Vagina (tissue), 2 donors: ENCODE results near the gene KLB. TPM values are rescaled to one million over a fixed set of nuclear protein-coding genes. Genes with fewer than 3 reads are reported as not detected.
"Not testable (repeated sequence)": the region's sequence is repeated elsewhere in the genome, so short reads cannot be mapped to it uniquely, and the experiment has no call there.

Source experiments
- DNase-seq, 2 donors: peaks; one replicate each; pipeline ENCODE4 v3.0.0-alpha.2; 2017; ENCODE audit errors: extremely low spot score in 2 of 2
- H3K27ac ChIP-seq: fragments of 200-600 bp; sonication (generic); one replicate; pipeline ENCODE4 v1.5.1; 2019
- H3K27me3 ChIP-seq: fragments of 200-600 bp; sonication (generic); one replicate; pipeline ENCODE4 v1.5.1; 2019
- H3K36me3 ChIP-seq, 2 donors: fragments of 200-600 bp; sonication (generic); one replicate each; pipeline ENCODE4 v1.5.1; 2017 to 2019
- H3K4me1 ChIP-seq: fragments of 200-600 bp; sonication (generic); one replicate; pipeline ENCODE4 v1.5.1; 2019
- H3K4me3 ChIP-seq, 2 donors: fragments of 200-600 bp; sonication (generic); 1 replicate in 1 of 2; 2 replicates in 1 of 2; pipeline ENCODE4 v1.5.1; 2016 to 2019
- H3K9me3 ChIP-seq: fragments of 200-600 bp; sonication (generic); one replicate; pipeline ENCODE4 v1.5.1; 2019
- CTCF ChIP-seq, 3 experiments: fragments of 450-650 bp in 2 of 3; fragments of 200-600 bp in 1 of 3; sonication (generic) in 1 of 3; IDR thresholded peaks; one replicate each; pipeline ENCODE4 v1.5.1; 2017 to 2019; ENCODE audit warnings: antibody characterized with exemption in 3 of 3, mild to moderate bottlenecking in 2 of 3, moderate library complexity in 2 of 3
- POLR2A ChIP-seq, 2 donors: fragments of 450-650 bp; IDR thresholded peaks; one replicate each; pipeline ENCODE4 v1.6.1; 2017; ENCODE audit warnings: antibody characterized with exemption in 2 of 2, mild to moderate bottlenecking in 2 of 2, moderate library complexity in 2 of 2
- POLR2AphosphoS5 ChIP-seq, 2 donors: sonication (generic); formaldehyde crosslinking; IDR thresholded peaks; one replicate each; pipeline ENCODE4 v1.9.0; 2017; ENCODE audit warnings: antibody characterized with exemption in 2 of 2, mild to moderate bottlenecking in 2 of 2, low read depth in 1 of 2; ENCODE audit not compliant: insufficient read depth in 1 of 2
- intact Hi-C: fragments of 100-400 bp; cut with DNase I; formaldehyde crosslinking; loops from one replicate; pipeline ENCODE4 v1.15.1; 2023
- total RNA-seq: library from RNA; depleted of rRNA; stranded (reverse); fragments of >200 nt; gene quantifications from one replicate; pipeline ENCODE4 v1.2.3, GENCODE V29; 2016

Gene KLB
- 1.2 TPM for total RNA-seq

GRCh38 chr4:39406763-39407583 lies at the start of gene KLB:
Gene KLB, plus strand, starts transcription at chr4:39406930. Its CDS starts 20 bp downstream, at chr4:39406950.
- H3K9me3 ChIP-seq = no peaks in the 10 kb centered on the region
- no peak for TF ChIP-seq POLR2A (IDR thresholded peaks at IDR 0.05)
- TF ChIP-seq CTCF (IDR thresholded peaks at IDR 0.05) = no peak
- TF ChIP-seq POLR2AphosphoS5 (IDR thresholded peaks at IDR 0.05; ENCODE audit: insufficient read depth in 1 of 2, low read depth in 1 of 2) = no peak
- no peaks in the 10 kb centered on the region for H3K36me3 ChIP-seq
- H3K4me1 ChIP-seq = no peaks in the 10 kb centered on the region
- no peak within 1 kb of the TSS for H3K27ac ChIP-seq
- DNase-seq = no peak
- H3K27me3 ChIP-seq = no peaks in the 10 kb centered on the region
- no peak within 1 kb of the TSS for H3K4me3 ChIP-seq
- intact Hi-C loops = no loop called here

GRCh38 chr4:39357002-39357401 lies 49.7 kb upstream of the KLB start:
- Histone ChIP-seq H3K27me3 (no peaks in the 10 kb centered on the region), H3K27ac (no peak overlapping the region), H3K4me1 (peaks cover 34% of the 10 kb centered on the region), H3K4me3 (no peak overlapping the region), H3K36me3 (no peaks in the 10 kb centered on the region), H3K9me3 (no peaks in the 10 kb centered on the region)
- no peak for TF ChIP-seq POLR2A (IDR thresholded peaks at IDR 0.05)
- no peak for TF ChIP-seq CTCF (IDR thresholded peaks at IDR 0.05)
- no peak for TF ChIP-seq POLR2AphosphoS5 (IDR thresholded peaks at IDR 0.05; ENCODE audit: insufficient read depth in 1 of 2, low read depth in 1 of 2)
- intact Hi-C loops = no loop called here
- DNase-seq = no peak

- H3K4me1 ChIP-seq = peaks cover 24% of the 10 kb centered on the region
- H3K36me3 ChIP-seq, H3K27me3 ChIP-seq, DNase-seq, H3K9me3 ChIP-seq, H3K27ac ChIP-seq, H3K4me3 ChIP-seq, intact Hi-C loops: not testable (repeated sequence)
These were observed 46.1 kb upstream of the KLB start for GRCh38 chr4:39360611-39361010.

GRCh38 chr4:39362827-39363226 lies 43.9 kb upstream of the KLB start:
- Histone ChIP-seq H3K27ac (no peak overlapping the region), H3K36me3 (no peaks in the 10 kb centered on the region), H3K27me3 (no peaks in the 10 kb centered on the region), H3K9me3 (no peaks in the 10 kb centered on the region), H3K4me1 (peaks cover 15% of the 10 kb centered on the region), H3K4me3 (no peak overlapping the region)
- DNase-seq = no peak
- intact Hi-C loops = no loop called here
- no peak for TF ChIP-seq CTCF (IDR thresholded peaks at IDR 0.05)
- no peak for TF ChIP-seq POLR2A (IDR thresholded peaks at IDR 0.05)
- no peak for TF ChIP-seq POLR2AphosphoS5 (IDR thresholded peaks at IDR 0.05; ENCODE audit: insufficient read depth in 1 of 2, low read depth in 1 of 2)

GRCh38 chr4:39363773-39364393 lies 42.8 kb upstream of the KLB start:
- no peak overlapping the region for H3K27ac ChIP-seq
- intact Hi-C loops = no loop called here

More at GRCh38 chr4:39363773-39364393, 42.8 kb upstream of the KLB start:
- Histone ChIP-seq H3K9me3 (no peaks in the 10 kb centered on the region), H3K27me3 (no peaks in the 10 kb centered on the region), H3K4me3 (no peak overlapping the region), H3K36me3 (no peaks in the 10 kb centered on the region), H3K4me1 (peaks cover 15% of the 10 kb centered on the region)
- no peak for DNase-seq
- TF ChIP-seq POLR2AphosphoS5 (IDR thresholded peaks at IDR 0.05; ENCODE audit: insufficient read depth in 1 of 2, low read depth in 1 of 2) (no peak), POLR2A (IDR thresholded peaks at IDR 0.05) (no peak), CTCF (IDR thresholded peaks at IDR 0.05) (no peak)
